Lung (tissue), 12 donors: ENCODE results near the gene TMEM109. TPM values are rescaled to one million over a fixed set of nuclear protein-coding genes. Genes with fewer than 3 reads are reported as not detected.

Experiments used
- ATAC-seq: fragments of 200-7000 bp; cut with Tn5 transposase; one replicate; pipeline ENCODE4 v1.9.1; 2020; ENCODE audit warnings: moderate number of reproducible peaks; ENCODE audit not compliant: insufficient read depth, low FRiP score
- DNase-seq, 3 donors: peaks; one replicate each; pipeline ENCODE4 v3.0.0-alpha.2; 2013 to 2017
- H3K27ac ChIP-seq, 2 donors: one replicate each; pipeline ENCODE4 v1.5.1; 2013; ENCODE audit warnings: mild to moderate bottlenecking in 2 of 2, moderate library complexity in 2 of 2, control low read depth in 1 of 2, inconsistent platforms in 1 of 2, low read depth in 1 of 2, low read length in 1 of 2
- H3K27me3 ChIP-seq, 3 donors: one replicate each; pipeline ENCODE4 v1.5.1; 2013; ENCODE audit warnings: low read length in 2 of 3; ENCODE audit not compliant: control insufficient read depth in 3 of 3, insufficient read depth in 3 of 3
- H3K36me3 ChIP-seq, 4 donors: one replicate each; pipeline ENCODE4 v1.5.1; 2013; ENCODE audit warnings: low read length in 4 of 4, mild to moderate bottlenecking in 1 of 4, moderate library complexity in 1 of 4; ENCODE audit not compliant: control insufficient read depth in 4 of 4, insufficient read depth in 4 of 4
- H3K4me1 ChIP-seq, 5 donors: one replicate each; pipeline ENCODE4 v1.5.1; 2013; ENCODE audit warnings: low read length in 5 of 5, mild to moderate bottlenecking in 2 of 5, moderate library complexity in 1 of 5; ENCODE audit not compliant: control insufficient read depth in 5 of 5, insufficient read depth in 5 of 5
- H3K4me3 ChIP-seq: one replicate; pipeline ENCODE4 v1.5.1; 2013; ENCODE audit warnings: mild to moderate bottlenecking, control low read depth, moderate library complexity
- H3K9ac ChIP-seq, 2 donors: one replicate each; pipeline ENCODE4 v1.5.1; 2013; ENCODE audit warnings: low read length in 2 of 2, control low read depth in 1 of 2; ENCODE audit not compliant: insufficient read depth in 1 of 2
- H3K9me3 ChIP-seq, 4 donors: one replicate each; pipeline ENCODE4 v1.5.1; 2013; ENCODE audit warnings: low read length in 3 of 4, mild to moderate bottlenecking in 1 of 4, moderate library complexity in 1 of 4; ENCODE audit not compliant: control insufficient read depth in 4 of 4, insufficient read depth in 3 of 4
- WGBS, 2 donors: extraction: QIAGEN DNeasy Blood & Tissue Kit; methylation state at CpG; one replicate each; pipeline ENCODE4 v1.1.7; 2013; 5-methylcytosine and 5-hydroxymethylcytosine counted together
- polyA plus RNA-seq, 2 donors: library from polyadenylated mRNA; stranded (reverse); fragments of 200-250 nt; gene quantifications; one replicate each; pipeline ENCODE4 v1.2.1, GENCODE V29; 2013
- total RNA-seq, 2 donors: library from RNA; depleted of rRNA in 1 of 2; stranded (reverse); fragments of >200 nt in 1 of 2; gene quantifications; one replicate each; pipeline ENCODE4 v1.2.1, GENCODE V29; 2014 to 2021
- TF ChIP-seq, protein P1 (sequence below): IDR thresholded peaks from 2 replicates; pipeline ENCODE4 v1.5.1; 2012; ENCODE audit warnings: mild to moderate bottlenecking; ENCODE audit errors: control extremely low read depth, extremely low read depth
- donor health status: control.
- donor health status: control.
- donor health status: Bipolar disorder and iron deficiency.
- donor health status: healthy.
- donor health status: DM: yes; HTN: yes; CAD: no.

The TMEM109 gene
- total and polyA plus RNA-seq, 4 donors: 69.2 to 128 (median 99.3) TPM

DNA sequence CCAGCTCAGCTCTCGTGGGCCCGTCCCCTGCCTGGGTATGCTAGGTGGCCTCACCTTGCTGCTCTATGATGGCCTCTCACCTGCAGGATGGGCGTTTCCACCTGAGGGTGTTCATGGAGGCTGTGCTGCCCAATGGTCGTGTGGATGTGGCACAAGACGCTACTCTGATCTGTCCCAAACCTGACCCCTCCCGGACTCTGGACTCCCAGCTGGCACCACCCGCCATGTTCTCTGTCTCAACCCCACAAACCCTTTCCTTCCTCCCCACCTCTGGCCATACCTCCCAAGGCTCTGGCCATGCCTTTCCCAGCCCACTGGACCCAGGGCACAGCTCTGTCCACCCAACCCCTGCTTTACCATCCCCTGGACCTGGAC, 44.5 kb upstream of the TMEM109 start:
- no peaks in the 10 kb centered on the region for H3K27me3 ChIP-seq
- TF ChIP-seq, protein P1, sequence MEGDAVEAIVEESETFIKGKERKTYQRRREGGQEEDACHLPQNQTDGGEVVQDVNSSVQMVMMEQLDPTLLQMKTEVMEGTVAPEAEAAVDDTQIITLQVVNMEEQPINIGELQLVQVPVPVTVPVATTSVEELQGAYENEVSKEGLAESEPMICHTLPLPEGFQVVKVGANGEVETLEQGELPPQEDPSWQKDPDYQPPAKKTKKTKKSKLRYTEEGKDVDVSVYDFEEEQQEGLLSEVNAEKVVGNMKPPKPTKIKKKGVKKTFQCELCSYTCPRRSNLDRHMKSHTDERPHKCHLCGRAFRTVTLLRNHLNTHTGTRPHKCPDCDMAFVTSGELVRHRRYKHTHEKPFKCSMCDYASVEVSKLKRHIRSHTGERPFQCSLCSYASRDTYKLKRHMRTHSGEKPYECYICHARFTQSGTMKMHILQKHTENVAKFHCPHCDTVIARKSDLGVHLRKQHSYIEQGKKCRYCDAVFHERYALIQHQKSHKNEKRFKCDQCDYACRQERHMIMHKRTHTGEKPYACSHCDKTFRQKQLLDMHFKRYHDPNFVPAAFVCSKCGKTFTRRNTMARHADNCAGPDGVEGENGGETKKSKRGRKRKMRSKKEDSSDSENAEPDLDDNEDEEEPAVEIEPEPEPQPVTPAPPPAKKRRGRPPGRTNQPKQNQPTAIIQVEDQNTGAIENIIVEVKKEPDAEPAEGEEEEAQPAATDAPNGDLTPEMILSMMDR: no peak
- H3K4me1 ChIP-seq: peaks cover 0 to 10% (median 3%) of the 10 kb centered on the region in 5 donors
- no peak overlapping the region for H3K9ac ChIP-seq
- DNase-seq: no peak
- no peaks in the 10 kb centered on the region for H3K36me3 ChIP-seq
- H3K9me3 ChIP-seq: peaks cover 0 to 1% (median 0%) of the 10 kb centered on the region in 4 donors
- H3K27ac ChIP-seq: no peak overlapping the region
- no peak for ATAC-seq
- 89 to 94% methylated on average over 7 of the region's 7 CpGs for WGBS, 2 donors
- H3K4me3 ChIP-seq: no peak overlapping the region

GRCh38 chr11:60870276-60870675, 43.7 kb upstream of the TMEM109 start:
- ATAC-seq (no peak), DNase-seq (no peak)
- H3K9me3 ChIP-seq: peaks cover 0 to 1% (median 0%) of the 10 kb centered on the region in 4 donors
- no peak overlapping the region for H3K4me3 ChIP-seq
- 71 to 89% methylated on average over 3 of the region's 3 CpGs for WGBS, 2 donors
- no peaks in the 10 kb centered on the region for H3K27me3 ChIP-seq
- peaks cover 0 to 10% (median 3%) of the 10 kb centered on the region in 5 donors for H3K4me1 ChIP-seq
- H3K27ac ChIP-seq: no peak overlapping the region
- H3K36me3 ChIP-seq: no peaks in the 10 kb centered on the region
- TF ChIP-seq, protein P1: no peak
- no peak overlapping the region for H3K9ac ChIP-seq

DNA sequence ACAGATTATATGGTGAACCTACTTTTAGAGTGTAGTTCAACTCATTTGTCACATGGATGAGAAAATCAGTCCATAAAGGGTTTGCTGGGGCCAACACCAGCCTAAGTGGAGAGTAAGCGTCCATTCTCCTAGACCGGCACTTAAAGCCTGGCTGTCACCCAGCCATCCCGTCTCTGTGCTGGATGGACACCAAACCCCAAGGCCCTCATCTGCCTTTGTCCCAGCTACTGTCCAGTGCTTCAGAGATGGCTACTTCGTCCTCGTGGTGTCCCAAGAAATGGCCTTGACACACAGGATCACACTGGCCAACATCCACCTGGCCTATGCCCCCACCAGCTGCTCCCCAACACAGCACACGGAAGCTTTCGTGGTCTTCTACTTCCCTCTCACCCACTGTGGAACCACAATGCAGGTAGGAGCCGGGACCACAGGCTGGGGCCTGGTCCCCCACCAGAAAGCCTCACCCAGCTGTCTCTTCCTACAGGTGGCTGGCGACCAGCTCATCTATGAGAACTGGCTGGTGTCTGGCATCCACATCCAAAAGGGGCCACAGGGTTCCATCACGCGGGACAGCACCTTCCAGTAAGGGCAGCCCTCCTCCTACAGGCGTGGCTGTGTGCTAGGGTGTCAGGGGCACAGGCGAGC, 43.1 kb upstream of the TMEM109 start:
- DNase-seq (no peak), ATAC-seq (no peak)
- no peak overlapping the region for H3K9ac ChIP-seq
- H3K27me3 ChIP-seq: no peaks in the 10 kb centered on the region
- TF ChIP-seq, protein P1: no peak
- H3K4me1 ChIP-seq: peaks cover 0 to 10% (median 3%) of the 10 kb centered on the region in 5 donors
- no peaks in the 10 kb centered on the region for H3K36me3 ChIP-seq
- H3K9me3 ChIP-seq: peaks cover 0 to 1% (median 0%) of the 10 kb centered on the region in 4 donors
- WGBS, 2 donors: 74 to 77% methylated on average over 13 of the region's 13 CpGs
- H3K4me3 ChIP-seq: no peak overlapping the region
- H3K27ac ChIP-seq: no peak overlapping the region
